Neuron (in vitro differentiated cells): ENCODE data around the gene LARGE1.

Experiments used
- H2AFZ ChIP-seq: one replicate; pipeline ENCODE4 v1.6.1; 2013; ENCODE audit warnings: low read depth, mild to moderate bottlenecking, inconsistent platforms, low read length, moderate library complexity
- H3K27me3 ChIP-seq: one replicate; pipeline ENCODE4 v1.6.1; 2013; ENCODE audit warnings: low read length; ENCODE audit not compliant: insufficient read depth
- H3K36me3 ChIP-seq: one replicate; pipeline ENCODE4 v1.6.1; 2013; ENCODE audit warnings: low read length; ENCODE audit not compliant: insufficient read depth
- H3K4me1 ChIP-seq: one replicate; pipeline ENCODE4 v1.6.1; 2013; ENCODE audit warnings: low read length; ENCODE audit not compliant: insufficient read depth
- H3K4me3 ChIP-seq: 2 replicates; pipeline ENCODE4 v1.5.1; 2013; ENCODE audit warnings: mild to moderate bottlenecking, low read length, moderate library complexity
- H3K9me3 ChIP-seq: one replicate; pipeline ENCODE4 v1.6.1; 2013; ENCODE audit warnings: low read length

Gene LARGE1

DNA sequence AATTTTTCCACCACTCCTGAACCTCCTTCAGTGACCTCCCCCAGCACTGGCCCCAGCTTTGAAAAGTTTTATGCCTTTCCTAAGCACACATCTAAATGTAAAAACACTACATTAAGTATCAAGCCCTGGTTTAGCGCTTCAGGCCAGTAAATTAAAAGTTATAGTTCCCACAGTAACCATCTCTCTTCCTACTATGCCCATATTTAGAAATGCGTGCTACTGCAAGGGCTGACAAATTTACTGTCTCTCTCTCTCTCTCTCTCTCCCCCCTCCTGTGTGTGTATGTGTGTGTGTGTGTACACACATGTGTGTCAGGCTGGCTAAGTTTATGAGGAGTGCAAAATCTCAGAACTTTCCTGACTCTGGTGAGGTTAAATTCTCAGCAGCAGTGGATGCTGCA lies 231.4 kb downstream of the LARGE1 start:
- Histone ChIP-seq H2AFZ (no peak overlapping the region), H3K36me3 (no peaks in the 10 kb centered on the region), H3K27me3 (no peaks in the 10 kb centered on the region), H3K4me3 (no peak overlapping the region), H3K9me3 (peaks cover 3% of the 10 kb centered on the region), H3K4me1 (no peaks in the 10 kb centered on the region)

DNA sequence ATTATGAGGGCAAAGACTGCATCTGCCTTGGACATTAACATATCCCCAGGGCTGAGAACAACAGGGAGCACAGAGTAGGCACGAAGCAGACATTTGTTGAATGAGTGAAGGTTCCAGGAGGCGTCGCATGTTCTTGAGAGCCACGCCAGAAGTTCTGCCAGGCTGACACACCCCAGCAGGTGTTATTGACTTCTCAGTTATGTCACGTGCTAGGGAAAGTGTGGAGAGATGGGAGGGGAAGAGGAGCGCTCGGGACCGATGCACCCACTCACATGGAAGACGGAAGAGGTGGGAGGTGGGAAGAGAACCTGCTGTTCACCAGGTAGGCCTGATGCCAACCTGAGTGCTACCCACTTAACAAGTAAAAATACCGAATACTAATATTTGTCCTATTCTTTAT lies 232.8 kb downstream of the LARGE1 start:
- H3K36me3 ChIP-seq: no peaks in the 10 kb centered on the region
- no peak overlapping the region for H3K4me3 ChIP-seq
- no peaks in the 10 kb centered on the region for H3K27me3 ChIP-seq
- no peaks in the 10 kb centered on the region for H3K4me1 ChIP-seq
- H3K9me3 ChIP-seq: peaks cover 3% of the 10 kb centered on the region
- no peak overlapping the region for H2AFZ ChIP-seq

- Histone ChIP-seq H3K4me1 (peaks cover 4% of the 10 kb centered on the region), H2AFZ (no peak overlapping the region), H3K27me3 (no peaks in the 10 kb centered on the region), H3K9me3 (peaks cover 3% of the 10 kb centered on the region), H3K4me3 (no peak overlapping the region), H3K36me3 (no peaks in the 10 kb centered on the region)
These were observed 236.2 kb downstream of the LARGE1 start for GRCh38 chr22:33684087-33684486.

GRCh38 chr22:33682927-33683326 lies 237.3 kb downstream of the LARGE1 start:
- H2AFZ ChIP-seq: no peak overlapping the region
- H3K27me3 ChIP-seq: no peaks in the 10 kb centered on the region
- H3K4me1 ChIP-seq: peaks cover 13% of the 10 kb centered on the region
- peaks cover 3% of the 10 kb centered on the region for H3K9me3 ChIP-seq
- H3K4me3 ChIP-seq: no peak overlapping the region
- no peaks in the 10 kb centered on the region for H3K36me3 ChIP-seq

- H3K27me3 ChIP-seq: no peaks in the 10 kb centered on the region
- H3K4me1 ChIP-seq: peaks cover 21% of the 10 kb centered on the region
- no peaks in the 10 kb centered on the region for H3K36me3 ChIP-seq
- H3K9me3 ChIP-seq: peaks cover 3% of the 10 kb centered on the region
- H3K4me3 ChIP-seq: no peak overlapping the region
- H2AFZ ChIP-seq: no peak overlapping the region
These were observed 239.6 kb downstream of the LARGE1 start for GRCh38 chr22:33680632-33681031.

GRCh38 chr22:33678523-33678922 lies 241.8 kb downstream of the LARGE1 start:
- no peaks in the 10 kb centered on the region for H3K36me3 ChIP-seq
- H3K9me3 ChIP-seq: no peaks in the 10 kb centered on the region
- H3K4me1 ChIP-seq: peaks cover 24% of the 10 kb centered on the region
- H2AFZ ChIP-seq: no peak overlapping the region
- H3K27me3 ChIP-seq: no peaks in the 10 kb centered on the region
- no peak overlapping the region for H3K4me3 ChIP-seq

GRCh38 chr22:33677536-33677935 lies 242.7 kb downstream of the LARGE1 start:
- Histone ChIP-seq H3K9me3 (no peaks in the 10 kb centered on the region), H3K4me3 (no peak overlapping the region), H3K36me3 (no peaks in the 10 kb centered on the region), H3K27me3 (no peaks in the 10 kb centered on the region), H3K4me1 (peaks cover 24% of the 10 kb centered on the region), H2AFZ (no peak overlapping the region)

- Histone ChIP-seq H3K4me3 (no peak overlapping the region), H3K36me3 (no peaks in the 10 kb centered on the region)
These were observed 245.9 kb downstream of the LARGE1 start for GRCh38 chr22:33674357-33674756.

GRCh38 chr22:33669746-33670145 lies 250.5 kb downstream of the LARGE1 start:
- no peaks in the 10 kb centered on the region for H3K27me3 ChIP-seq
- no peaks in the 10 kb centered on the region for H3K36me3 ChIP-seq
- no peaks in the 10 kb centered on the region for H3K9me3 ChIP-seq
- no peak overlapping the region for H2AFZ ChIP-seq
- H3K4me1 ChIP-seq: peaks cover 34% of the 10 kb centered on the region
- no peak overlapping the region for H3K4me3 ChIP-seq

More at GRCh38 chr22:33674357-33674756, 245.9 kb downstream of the LARGE1 start:
- no peaks in the 10 kb centered on the region for H3K9me3 ChIP-seq
- no peaks in the 10 kb centered on the region for H3K27me3 ChIP-seq
- H3K4me1 ChIP-seq: peaks cover 32% of the 10 kb centered on the region
- H2AFZ ChIP-seq: no peak overlapping the region

DNA sequence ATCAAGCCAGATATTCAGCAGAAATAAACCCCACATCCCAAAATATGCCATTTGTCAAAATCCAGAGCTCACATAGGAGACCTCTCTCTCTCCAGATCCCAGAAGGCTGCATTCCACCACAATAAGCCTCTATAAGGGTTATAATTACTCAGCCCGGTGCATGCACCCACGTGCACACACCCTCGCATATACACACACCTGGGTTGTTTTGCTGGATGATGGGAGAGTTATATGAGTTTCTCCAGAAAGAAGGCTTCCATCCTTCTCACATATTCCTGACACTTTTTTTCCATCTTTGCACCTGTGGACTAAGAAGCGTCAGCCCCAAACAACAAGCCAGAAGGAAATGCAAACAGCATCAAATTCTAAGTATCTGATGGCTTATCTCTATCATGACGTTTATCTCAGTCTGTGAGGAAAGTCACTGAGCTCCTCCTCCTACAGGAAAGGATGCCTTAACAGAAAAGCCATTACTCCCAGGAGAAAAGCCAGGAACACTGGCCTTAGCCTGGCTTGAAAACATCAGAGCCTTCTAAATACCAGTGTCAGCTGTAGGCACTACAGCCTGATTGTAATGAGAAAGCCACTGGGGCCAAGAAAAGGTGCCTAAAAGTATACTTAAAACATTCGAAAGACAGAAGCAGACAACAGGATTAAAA lies 253.2 kb downstream of the LARGE1 start:
- Histone ChIP-seq H3K4me3 (no peak overlapping the region), H3K9me3 (no peaks in the 10 kb centered on the region), H3K27me3 (no peaks in the 10 kb centered on the region), H2AFZ (no peak overlapping the region), H3K4me1 (peaks cover 31% of the 10 kb centered on the region), H3K36me3 (no peaks in the 10 kb centered on the region)

GRCh38 chr22:33666279-33666960 lies 253.9 kb downstream of the LARGE1 start:
- H3K36me3 ChIP-seq: no peaks in the 10 kb centered on the region
- peaks cover 31% of the 10 kb centered on the region for H3K4me1 ChIP-seq
- H3K4me3 ChIP-seq: peak overlapping the region; percentile 4
- H3K9me3 ChIP-seq: no peaks in the 10 kb centered on the region
- no peaks in the 10 kb centered on the region for H3K27me3 ChIP-seq
- H2AFZ ChIP-seq: no peak overlapping the region

GRCh38 chr22:33659448-33659847 lies 260.8 kb downstream of the LARGE1 start:
- Histone ChIP-seq H3K9me3 (peaks cover 4% of the 10 kb centered on the region), H3K27me3 (no peaks in the 10 kb centered on the region), H2AFZ (no peak overlapping the region), H3K36me3 (no peaks in the 10 kb centered on the region), H3K4me3 (no peak overlapping the region), H3K4me1 (peaks cover 24% of the 10 kb centered on the region)

DNA sequence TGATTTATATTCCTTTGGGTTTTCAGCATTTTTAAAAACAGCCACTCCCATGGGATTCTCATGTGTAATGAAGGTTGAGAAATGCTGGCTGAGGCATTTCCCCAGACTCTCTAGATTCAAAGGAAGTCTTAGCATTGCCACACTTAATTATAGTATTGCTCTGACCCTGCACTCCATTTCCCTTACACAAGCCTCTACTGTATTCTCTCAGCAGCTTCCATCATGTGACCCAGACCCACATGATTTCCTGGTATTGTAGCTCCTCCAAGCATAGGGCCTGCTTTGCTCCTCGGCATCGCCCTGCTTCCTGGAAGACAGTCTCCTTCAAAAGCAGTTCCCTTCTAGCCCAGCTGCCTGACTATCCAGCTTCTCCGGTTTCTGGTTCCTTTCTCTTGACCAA lies 261.5 kb downstream of the LARGE1 start:
- Histone ChIP-seq H3K4me3 (no peak overlapping the region), H3K4me1 (peaks cover 24% of the 10 kb centered on the region), H3K27me3 (no peaks in the 10 kb centered on the region), H3K9me3 (peaks cover 4% of the 10 kb centered on the region), H2AFZ (no peak overlapping the region), H3K36me3 (no peaks in the 10 kb centered on the region)
